Renal cortex interstitium (tissue), 11 donors: Measurements from ENCODE around the gene ANKFY1. TPM values are rescaled to one million over a fixed set of nuclear protein-coding genes. Genes with fewer than 3 reads are reported as not detected.
A peak's percentile ranks its signal among the peaks of the same experiment; 100 is the strongest.
"Not testable (repeated sequence)": the region's sequence is repeated elsewhere in the genome, so short reads cannot be mapped to it uniquely, and the experiment has no call there.

ENCODE experiments used
- DNase-seq, 11 donors: peaks; one replicate each; pipeline ENCODE4 v3.0.0-alpha.2; 2013; ENCODE audit warnings: low read depth in 9 of 11, low spot score in 4 of 11; ENCODE audit errors: extremely low read depth in 1 of 11
- polyA plus RNA-seq, 3 donors: library from polyadenylated mRNA; unstranded; fragments of 120-200 nt; gene quantifications; one replicate each; pipeline ENCODE4 v1.2.1, GENCODE V29; 2013; ENCODE audit not compliant: insufficient read length in 3 of 3

The ANKFY1 gene
- polyA plus RNA-seq, 3 donors, result 45.4 to 54.7 (median 47.6) TPM

DNA sequence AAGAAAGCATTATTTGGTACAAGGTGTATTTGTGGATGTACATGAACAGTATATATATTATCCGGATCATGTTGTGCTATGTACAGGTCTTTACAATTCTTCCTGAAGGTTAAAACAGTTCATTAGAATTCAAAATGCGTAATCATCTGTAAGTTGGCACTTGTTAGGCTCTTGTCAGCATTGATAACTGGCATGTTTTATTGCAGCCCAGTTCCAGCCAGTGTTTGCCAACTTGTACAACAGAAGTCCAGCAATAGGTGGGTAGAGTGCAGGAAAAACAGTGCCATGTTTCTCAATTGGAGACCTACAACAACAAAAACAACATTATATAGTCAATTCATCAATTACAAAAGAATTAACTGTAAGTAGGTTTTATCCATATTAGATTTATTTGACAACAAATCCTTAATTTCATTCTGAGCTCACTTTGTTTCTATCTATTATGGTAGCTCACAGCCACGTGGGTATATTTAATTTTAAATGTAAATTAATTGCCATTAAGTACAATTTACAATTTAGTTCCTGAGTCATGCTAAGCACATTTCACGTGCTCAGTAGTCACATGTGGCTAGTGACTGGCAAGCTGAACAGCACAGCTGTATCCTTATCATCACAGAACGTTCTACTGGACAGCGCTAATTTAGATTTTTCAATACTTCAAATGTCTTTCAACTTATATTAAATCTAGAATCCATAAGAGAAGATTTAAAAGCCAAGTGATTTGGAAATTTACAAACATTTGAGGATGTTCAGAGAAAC is 8.6 kb upstream of the ANKFY1 start:
- no peak for DNase-seq

DNA sequence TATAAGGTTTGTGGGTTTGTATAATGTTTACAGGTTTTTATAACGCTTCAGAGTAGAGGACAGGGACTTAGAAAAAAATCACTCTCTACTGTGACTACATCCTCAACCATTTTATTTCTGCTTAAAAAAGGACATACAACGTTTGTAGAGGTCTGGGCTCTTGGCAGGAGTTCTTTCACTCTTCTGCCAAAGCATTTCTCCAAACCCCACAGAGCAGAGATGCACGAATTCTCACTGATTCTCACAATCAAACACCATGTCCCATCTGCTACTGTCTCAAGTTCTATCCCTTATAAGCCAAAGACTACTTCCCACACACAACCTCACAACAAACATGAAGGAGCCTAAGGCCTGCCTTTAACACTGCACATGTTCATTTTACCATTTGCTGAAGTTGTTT is 7.0 kb upstream of the ANKFY1 start:
- no peak for DNase-seq

- DNase-seq, result no peak
Measured at GRCh38 chr17:4269915-4270314, 6.1 kb upstream of the ANKFY1 start.

DNA sequence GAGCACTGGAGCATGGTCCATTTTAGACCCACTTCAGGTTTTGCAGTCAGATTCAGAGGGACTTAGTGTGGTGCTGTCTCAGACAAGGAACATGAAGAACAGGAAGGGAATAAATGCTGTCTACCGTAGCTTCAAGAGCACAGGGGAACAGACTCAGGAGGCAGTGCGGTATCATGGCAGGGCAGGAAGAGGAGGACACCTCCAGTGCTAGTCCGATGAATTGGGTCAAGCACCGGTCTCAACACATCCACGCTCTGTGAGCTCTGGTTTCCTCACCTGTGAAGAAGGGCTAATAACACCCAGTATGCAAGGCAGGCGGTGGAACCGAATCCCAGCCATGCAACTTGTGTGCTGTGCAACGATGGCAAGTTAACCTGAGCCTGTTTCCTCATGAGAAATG is 3.6 kb upstream of the ANKFY1 start:
- DNase-seq, result no peak

GRCh38 chr17:4266550-4266949 is 2.8 kb upstream of the ANKFY1 start:
- no peak for DNase-seq

GRCh38 chr17:4262703-4263102 is 1.1 kb downstream of the ANKFY1 start:
- no peak for DNase-seq

DNA sequence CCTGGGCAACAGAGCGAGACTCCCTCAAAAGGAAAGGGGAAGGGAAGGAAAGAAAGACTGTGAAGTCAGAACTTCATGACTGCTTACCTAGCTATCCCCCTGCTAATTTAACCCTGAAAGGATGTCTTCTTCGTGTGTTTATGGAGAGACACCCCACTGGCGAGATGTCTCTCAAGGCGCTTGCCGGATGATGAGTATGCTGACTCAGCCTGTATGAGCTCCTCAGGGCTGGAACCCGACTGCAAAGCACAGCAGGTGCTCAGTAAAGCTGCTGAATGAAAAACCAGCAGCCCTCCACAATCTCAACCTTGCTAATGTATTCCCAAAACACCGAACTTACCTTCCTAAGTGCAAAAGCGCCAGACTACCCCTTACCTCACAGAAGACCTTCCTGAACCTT is 2.3 kb downstream of the ANKFY1 start:
- no peak for DNase-seq

- no peak for DNase-seq
Measured at GRCh38 chr17:4258867-4259266, 4.9 kb downstream of the ANKFY1 start.

DNA sequence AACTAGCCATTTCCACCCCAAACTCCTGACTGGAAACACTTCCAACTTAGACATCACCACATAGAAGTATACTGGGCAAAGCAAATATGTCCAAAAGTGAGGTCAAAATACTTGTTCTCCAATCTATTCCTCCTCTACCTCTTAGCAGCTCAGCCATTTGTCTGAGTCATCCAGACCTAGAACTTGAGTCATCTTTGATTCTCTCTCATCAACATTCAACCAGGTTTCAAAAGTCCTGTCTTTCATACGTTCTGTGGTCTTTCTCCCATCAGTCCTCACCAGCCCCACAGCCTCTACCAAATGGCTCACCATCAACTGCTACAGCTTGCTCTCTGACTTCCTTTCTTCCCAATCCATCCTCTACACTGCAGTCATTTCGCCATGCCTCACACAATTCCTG is 6.8 kb downstream of the ANKFY1 start:
- no peak for DNase-seq

DNA sequence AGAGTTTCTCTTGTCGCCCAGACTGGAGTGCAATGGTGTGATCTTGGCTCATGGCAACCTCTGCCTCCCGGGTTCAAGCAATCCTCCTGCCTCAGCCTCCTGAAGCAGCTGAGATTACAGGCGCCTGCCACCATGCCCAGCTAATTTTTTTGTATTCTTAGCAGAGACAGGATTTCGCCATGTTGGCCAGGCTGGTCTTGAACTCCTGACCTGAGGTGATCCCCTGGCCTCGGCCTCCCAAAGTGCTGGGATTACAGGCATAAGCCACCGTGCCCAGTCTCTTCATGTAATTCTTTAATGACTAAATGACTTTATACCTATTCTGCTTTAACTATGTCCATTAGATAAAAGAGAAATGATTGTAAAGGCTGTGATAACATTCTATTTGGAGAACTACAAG is 8.5 kb downstream of the ANKFY1 start:
- DNase-seq, result not testable (repeated sequence)

- no peak for DNase-seq
Measured at GRCh38 chr17:4250887-4251286, 12.9 kb downstream of the ANKFY1 start.

DNA sequence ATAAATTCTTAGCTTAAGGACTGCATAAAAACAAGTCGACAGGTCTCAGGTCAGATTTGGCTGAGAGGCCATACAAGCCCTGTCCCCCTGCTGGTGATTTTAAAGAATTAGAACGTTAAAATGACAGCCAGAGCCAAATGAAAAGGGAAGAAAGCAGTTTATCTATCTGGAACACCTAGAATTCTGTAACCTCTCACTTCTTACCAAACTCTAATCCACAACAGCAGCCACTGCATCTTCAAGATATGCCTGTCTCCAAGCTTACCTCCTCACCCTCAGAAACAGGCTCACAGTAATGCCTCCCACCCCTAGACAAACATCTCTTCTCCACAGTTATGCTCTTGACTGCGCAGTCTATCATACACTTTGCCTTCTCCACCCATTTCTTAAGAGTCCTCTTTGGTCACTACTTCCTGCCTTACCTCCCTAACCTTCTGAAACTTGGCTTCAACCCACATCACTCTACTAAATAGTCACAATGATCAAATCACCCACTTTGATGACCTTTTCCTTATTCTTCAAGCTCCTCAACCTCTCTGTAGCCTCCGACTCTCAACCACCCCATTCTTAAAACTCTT is 14.2 kb downstream of the ANKFY1 start:
- DNase-seq, result no peak

- no peak for DNase-seq
Measured at GRCh38 chr17:4248504-4249277, 15.1 kb downstream of the ANKFY1 start.

- DNase-seq, result no peak
Measured at GRCh38 chr17:4247971-4248388, 15.8 kb downstream of the ANKFY1 start.

GRCh38 chr17:4247361-4247970 is 16.3 kb downstream of the ANKFY1 start:
- DNase-seq, result no peak

DNA sequence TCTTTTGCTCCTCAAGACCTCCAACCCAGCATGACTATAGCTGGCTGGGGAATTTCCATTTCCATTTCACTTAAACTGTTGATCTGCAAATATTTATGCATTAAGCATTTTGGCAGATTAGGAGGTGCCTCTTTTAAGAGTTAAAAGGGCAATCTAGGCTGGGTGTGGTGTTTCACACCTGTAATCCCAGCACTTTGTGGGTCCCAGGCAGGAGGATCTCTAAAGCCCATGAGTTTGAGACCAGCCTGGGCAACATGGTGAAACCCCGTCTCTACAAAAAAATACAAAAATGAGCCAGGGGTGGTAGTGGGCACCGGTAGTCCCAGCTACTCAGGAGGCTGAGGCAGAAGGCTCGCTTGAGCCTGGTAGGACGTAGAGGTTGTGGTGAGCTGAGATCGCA is 17.1 kb downstream of the ANKFY1 start:
- no peak for DNase-seq

GRCh38 chr17:4241535-4241934 is 22.2 kb downstream of the ANKFY1 start:
- DNase-seq, result no peak

GRCh38 chr17:4236456-4236855 is 27.3 kb downstream of the ANKFY1 start:
- peak in 1 of 11 donors; percentile 30 for DNase-seq

DNA sequence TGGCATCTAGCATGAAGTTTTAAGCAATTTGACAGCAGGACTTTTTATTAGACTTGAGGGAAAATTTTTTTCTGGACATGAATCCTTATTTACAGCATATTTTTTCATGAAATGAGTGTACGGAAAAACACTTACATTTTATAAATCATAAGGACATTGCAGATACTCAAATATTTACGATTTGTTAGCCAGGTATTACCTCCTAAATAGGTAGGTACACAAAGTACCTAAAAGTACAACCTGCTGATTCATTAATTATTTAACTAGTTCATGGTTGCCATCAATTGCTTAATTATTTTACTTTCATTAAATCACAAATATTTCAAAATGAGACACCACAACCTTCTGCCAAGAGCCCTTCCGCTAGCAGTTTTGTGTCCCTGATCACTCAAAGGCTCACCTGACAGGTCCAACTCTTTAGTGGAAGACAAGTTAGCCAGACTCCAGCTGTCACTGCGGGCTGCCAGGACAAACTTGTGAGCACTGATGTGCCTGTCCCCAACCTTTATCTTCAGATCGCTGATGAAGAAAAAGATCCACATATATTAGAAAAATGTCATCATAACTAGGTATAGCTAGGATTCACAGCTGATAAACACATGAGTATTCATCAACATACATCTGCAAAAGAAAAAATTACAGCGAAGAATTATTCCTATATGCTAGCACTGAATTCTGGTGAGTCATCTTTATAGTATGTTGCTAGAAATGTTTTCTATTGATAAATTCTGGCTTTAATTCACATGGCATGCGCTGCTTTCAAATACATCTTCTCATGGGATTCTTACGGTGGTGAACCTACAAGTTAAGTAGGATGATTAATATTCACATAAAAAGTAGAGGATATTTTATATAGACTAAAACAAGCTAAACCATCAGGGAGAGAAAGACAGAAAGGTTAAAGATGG is 28.2 kb downstream of the ANKFY1 start:
- DNase-seq, result no peak
